ENCODE results near the gene OST4.

GRCh38 chr2:27082773-27083409 is 11.4 kb upstream of the OST4 start:
- no peak for TF ChIP-seq CREB1 (IDR thresholded peaks at IDR 0.05; ENCODE audit: low read depth)
- no peak for TF ChIP-seq RAD21 (IDR thresholded peaks at IDR 0.05; ENCODE audit: low read depth)
- TF ChIP-seq MAX (IDR thresholded peaks at IDR 0.05), result no peak
- TF ChIP-seq EP300 (IDR thresholded peaks at IDR 0.05; ENCODE audit: borderline replicate concordance), result no peak
- TF ChIP-seq TAF1 (IDR thresholded peaks at IDR 0.05; ENCODE audit: low read depth), result no peak
- no peak for TF ChIP-seq REST (IDR thresholded peaks at IDR 0.05; ENCODE audit: low read depth)
- TF ChIP-seq EGR1 (IDR thresholded peaks at IDR 0.05), result no peak
- no peak for TF ChIP-seq YY1 (IDR thresholded peaks at IDR 0.05; ENCODE audit: low read depth)
- TF ChIP-seq TEAD4 (IDR thresholded peaks at IDR 0.05), result no peak
- no peak for TF ChIP-seq USF1 (IDR thresholded peaks at IDR 0.05)
- no peak for TF ChIP-seq CEBPB (IDR thresholded peaks at IDR 0.05)
- TF ChIP-seq FOXM1 (IDR thresholded peaks at IDR 0.05; ENCODE audit: borderline replicate concordance, low read depth), result no peak
- no peak for TF ChIP-seq ZBTB7A (IDR thresholded peaks at IDR 0.05; ENCODE audit: low read depth)
- TF ChIP-seq TCF12 (IDR thresholded peaks at IDR 0.05; ENCODE audit: low read depth), result no peak
